Neural cell (in vitro differentiated cells): Measurements from ENCODE around the gene ARMH3.

Experiments used
- EZH2 ChIP-seq: fragments of 200-600, 300-800 bp; shearing (Covaris generic), sonication (generic); IDR thresholded peaks from 2 replicates; pipeline ENCODE4 v1.6.1; 2014; ENCODE audit warnings: antibody characterized with exemption, low read length, borderline replicate concordance, mild to moderate bottlenecking; ENCODE audit not compliant: insufficient read depth, poor library complexity, severe bottlenecking
- RAD21 ChIP-seq: fragments of 450-650 bp; conservative IDR thresholded peaks from 2 replicates; pipeline ENCODE4 v1.6.1; 2014; ENCODE audit warnings: antibody characterized with exemption, mild to moderate bottlenecking, moderate library complexity
- TF ChIP-seq, protein P1 (sequence below): fragments of 450-650 bp; IDR thresholded peaks from 2 replicates; pipeline ENCODE4 v1.5.1; 2014; ENCODE audit warnings: antibody characterized with exemption, mild to moderate bottlenecking, moderate library complexity; ENCODE audit not compliant: poor library complexity, severe bottlenecking

DNA sequence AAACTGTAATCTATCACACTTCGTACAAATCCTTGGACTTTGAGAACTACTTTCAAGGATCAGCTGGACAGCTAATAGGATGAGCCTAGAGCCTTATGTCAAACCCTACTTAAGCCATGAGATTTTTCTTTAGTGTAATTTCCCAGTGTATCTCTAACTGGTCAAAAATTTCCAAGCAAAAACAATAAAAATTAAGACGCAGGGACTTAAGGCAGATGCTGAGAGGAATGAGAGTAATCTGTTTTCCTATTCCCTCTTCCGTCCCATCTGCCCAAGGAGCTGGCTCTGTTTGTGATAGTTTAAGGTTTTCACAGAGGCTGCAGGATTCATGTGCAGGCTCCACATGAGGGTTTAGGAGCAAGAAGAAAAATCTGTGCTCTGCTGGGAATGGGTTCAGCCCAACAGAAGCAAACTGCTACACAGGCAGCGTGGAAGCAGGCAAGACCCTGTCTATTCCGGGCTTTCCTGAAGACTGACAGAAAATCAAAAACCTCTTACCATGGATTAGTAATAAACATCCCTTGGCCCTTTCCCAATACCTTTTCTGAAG is 62.2 kb downstream of the ARMH3 start:
- TF ChIP-seq, protein P1, sequence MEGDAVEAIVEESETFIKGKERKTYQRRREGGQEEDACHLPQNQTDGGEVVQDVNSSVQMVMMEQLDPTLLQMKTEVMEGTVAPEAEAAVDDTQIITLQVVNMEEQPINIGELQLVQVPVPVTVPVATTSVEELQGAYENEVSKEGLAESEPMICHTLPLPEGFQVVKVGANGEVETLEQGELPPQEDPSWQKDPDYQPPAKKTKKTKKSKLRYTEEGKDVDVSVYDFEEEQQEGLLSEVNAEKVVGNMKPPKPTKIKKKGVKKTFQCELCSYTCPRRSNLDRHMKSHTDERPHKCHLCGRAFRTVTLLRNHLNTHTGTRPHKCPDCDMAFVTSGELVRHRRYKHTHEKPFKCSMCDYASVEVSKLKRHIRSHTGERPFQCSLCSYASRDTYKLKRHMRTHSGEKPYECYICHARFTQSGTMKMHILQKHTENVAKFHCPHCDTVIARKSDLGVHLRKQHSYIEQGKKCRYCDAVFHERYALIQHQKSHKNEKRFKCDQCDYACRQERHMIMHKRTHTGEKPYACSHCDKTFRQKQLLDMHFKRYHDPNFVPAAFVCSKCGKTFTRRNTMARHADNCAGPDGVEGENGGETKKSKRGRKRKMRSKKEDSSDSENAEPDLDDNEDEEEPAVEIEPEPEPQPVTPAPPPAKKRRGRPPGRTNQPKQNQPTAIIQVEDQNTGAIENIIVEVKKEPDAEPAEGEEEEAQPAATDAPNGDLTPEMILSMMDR: no peak
- no peak for TF ChIP-seq RAD21
- no peak for TF ChIP-seq EZH2
